Measurements from ENCODE around the gene CRTC3.

Gene CRTC3

GRCh38 chr15:90558171-90558573, 28.4 kb downstream of the CRTC3 start:
- no peak for DNase-seq (ENCODE audit: low spot score)
- in situ Hi-C loops (cut with MboI; ENCODE audit: low sequenced_read_pairs, unreplicated experiment) = no loop called here
- no peak for TF ChIP-seq CTCF (IDR thresholded peaks at IDR 0.05; ENCODE audit: borderline replicate concordance, control extremely low read depth, extremely low read depth, insufficient read depth, missing control alignments)

- no peak for DNase-seq (ENCODE audit: low spot score)
- in situ Hi-C loops (cut with MboI; ENCODE audit: low sequenced_read_pairs, unreplicated experiment) = no loop called here
- TF ChIP-seq CTCF (IDR thresholded peaks at IDR 0.05; ENCODE audit: borderline replicate concordance, control extremely low read depth, extremely low read depth, insufficient read depth, missing control alignments) = no peak
Observed at GRCh38 chr15:90559119-90559518, 29.4 kb downstream of the CRTC3 start.

- no peak for DNase-seq (ENCODE audit: low spot score)
- no peak for TF ChIP-seq CTCF (IDR thresholded peaks at IDR 0.05; ENCODE audit: borderline replicate concordance, control extremely low read depth, extremely low read depth, insufficient read depth, missing control alignments)
- in situ Hi-C loops (cut with MboI; ENCODE audit: low sequenced_read_pairs, unreplicated experiment) = no loop called here
Observed at GRCh38 chr15:90560229-90560776, 30.6 kb downstream of the CRTC3 start.

GRCh38 chr15:90561344-90562244, 31.9 kb downstream of the CRTC3 start:
- TF ChIP-seq CTCF (IDR thresholded peaks at IDR 0.05; ENCODE audit: borderline replicate concordance, control extremely low read depth, extremely low read depth, insufficient read depth, missing control alignments) = no peak
- in situ Hi-C loops (cut with MboI; ENCODE audit: low sequenced_read_pairs, unreplicated experiment) = no loop called here
- no peak for DNase-seq (ENCODE audit: low spot score)

GRCh38 chr15:90562669-90563068, 32.9 kb downstream of the CRTC3 start:
- no peak for TF ChIP-seq CTCF (IDR thresholded peaks at IDR 0.05; ENCODE audit: borderline replicate concordance, control extremely low read depth, extremely low read depth, insufficient read depth, missing control alignments)
- no peak for DNase-seq (ENCODE audit: low spot score)
- in situ Hi-C loops (cut with MboI; ENCODE audit: low sequenced_read_pairs, unreplicated experiment) = no loop called here

GRCh38 chr15:90563463-90563862, 33.7 kb downstream of the CRTC3 start:
- DNase-seq (ENCODE audit: low spot score) = no peak
- in situ Hi-C loops (cut with MboI; ENCODE audit: low sequenced_read_pairs, unreplicated experiment) = no loop called here
- TF ChIP-seq CTCF (IDR thresholded peaks at IDR 0.05; ENCODE audit: borderline replicate concordance, control extremely low read depth, extremely low read depth, insufficient read depth, missing control alignments) = no peak
